ENCODE data around the gene ZNF214.
"Not testable (repeated sequence)": the region's sequence is repeated elsewhere in the genome, so short reads cannot be mapped to it uniquely, and the experiment has no call there.

ZNF214 gene

DNA sequence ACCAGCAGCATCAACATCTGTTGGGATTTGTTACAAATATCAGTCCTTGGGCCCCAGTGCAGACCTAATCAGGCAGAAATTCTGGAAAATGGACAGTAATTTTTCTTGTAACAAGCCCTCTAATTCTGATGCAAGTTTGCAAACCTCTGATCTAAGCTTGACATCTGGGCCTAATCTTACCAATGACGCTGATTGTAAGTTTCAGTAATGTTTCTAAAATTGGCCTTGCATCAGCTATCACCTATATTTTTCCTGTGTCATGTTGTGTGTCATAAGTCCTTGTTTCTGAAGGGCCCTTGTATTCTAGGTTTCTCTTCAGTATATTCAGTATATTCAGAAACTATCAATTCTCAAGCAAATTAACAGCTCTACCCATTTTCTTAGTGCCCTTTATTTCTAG lies 57.5 kb downstream of the ZNF214 start:
- Mint-ChIP-seq H3K36me3 (ENCODE audit: insufficient read depth) (no peaks in the 10 kb centered on the region), H3K4me1 (no peaks in the 10 kb centered on the region), H3K27ac (ENCODE audit: low read depth) (no peak overlapping the region), H3K9me3 (no peaks in the 10 kb centered on the region), H3K4me3 (no peak overlapping the region), H3K27me3 (no peaks in the 10 kb centered on the region)
- DNase-seq (ENCODE audit: low spot score in 2 of 2) (no peak), ATAC-seq (replicated peaks; ENCODE audit: extremely low read depth, poor library complexity, severe bottlenecking) (no peak)

DNA sequence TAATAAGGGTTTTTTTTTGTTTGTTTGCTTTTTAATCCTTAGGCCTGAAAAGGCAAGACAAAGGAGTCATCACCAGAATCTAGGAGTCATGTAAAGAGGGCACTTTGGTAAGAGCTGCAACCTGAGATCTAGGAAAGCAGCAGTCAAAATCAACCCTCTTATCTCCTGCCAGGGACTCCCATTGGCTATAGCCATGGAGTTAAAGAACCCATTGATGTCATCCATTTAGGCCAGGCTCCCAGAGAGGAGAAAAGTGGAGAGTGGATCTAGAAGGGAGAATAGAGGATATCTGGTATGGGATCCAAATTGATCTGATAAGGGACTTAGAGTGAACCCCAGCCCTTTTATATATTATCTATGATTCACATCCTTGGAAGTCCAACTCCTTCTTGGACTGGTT lies 58.0 kb downstream of the ZNF214 start:
- no peaks in the 10 kb centered on the region for H3K9me3 Mint-ChIP-seq
- no peak for DNase-seq (ENCODE audit: low spot score in 2 of 2)
- no peaks in the 10 kb centered on the region for H3K36me3 Mint-ChIP-seq (ENCODE audit: insufficient read depth)
- H3K27me3 Mint-ChIP-seq = no peaks in the 10 kb centered on the region
- ATAC-seq (replicated peaks; ENCODE audit: extremely low read depth, poor library complexity, severe bottlenecking) = no peak
- H3K27ac Mint-ChIP-seq (ENCODE audit: low read depth) = no peak overlapping the region
- H3K4me1 Mint-ChIP-seq = no peaks in the 10 kb centered on the region
- no peak overlapping the region for H3K4me3 Mint-ChIP-seq

- not testable (repeated sequence) for H3K4me3 Mint-ChIP-seq; DNase-seq (ENCODE audit: low spot score in 2 of 2); H3K36me3 Mint-ChIP-seq (ENCODE audit: insufficient read depth); H3K9me3 Mint-ChIP-seq; H3K4me1 Mint-ChIP-seq; H3K27ac Mint-ChIP-seq (ENCODE audit: low read depth); ATAC-seq (replicated peaks; ENCODE audit: extremely low read depth, poor library complexity, severe bottlenecking); H3K27me3 Mint-ChIP-seq
These were observed 65.9 kb downstream of the ZNF214 start for GRCh38 chr11:6954248-6954647.

All from central memory CD8-positive, alpha-beta T cell (primary cell).